Panc1 (cell line): ENCODE data around the gene KDM4B. TPM values are rescaled to one million over a fixed set of nuclear protein-coding genes. Genes with fewer than 3 reads are reported as not detected.

Experiments
- ATAC-seq: fragments of 200-7000 bp; cut with Tn5 transposase; 2 replicates; pipeline ENCODE4 v1.9.1; 2020; ENCODE audit warnings: mild to moderate bottlenecking, moderate library complexity
- BruUV-seq: library from RNA; stranded (reverse); fragments of 400-500 nt; replicated peaks from 2 replicates; lab custom pipeline; 2021; lab: Mats Ljungman, UMichigan
- CTCF ChIA-PET: fragments of 300-600 bp; sonication (Branson Sonifier 250); formaldehyde crosslinking; loops from one replicate; lab custom pipeline; 2022; ENCODE audit warnings: antibody characterized with exemption; lab: Charles Lee
- POLR2A ChIA-PET: fragments of 300-600 bp; sonication (Branson Sonifier 250); formaldehyde crosslinking; loops from one replicate; lab custom pipeline; 2022; ENCODE audit warnings: antibody characterized with exemption; lab: Charles Lee
- DNase-seq: peaks from one replicate; pipeline ENCODE4 v3.0.0-alpha.2; 2010; ENCODE audit warnings: low read depth, low spot score
- H3K27ac ChIP-seq: 2 replicates; pipeline ENCODE4 v1.5.1; 2011; ENCODE audit warnings: mild to moderate bottlenecking, low read length, inconsistent platforms
- H3K27me3 ChIP-seq: fragments of 200-500 bp; sonication (Bioruptor generic); 2 replicates; pipeline ENCODE4 v1.6.0; 2014; ENCODE audit warnings: low read length, inconsistent platforms; ENCODE audit not compliant: control insufficient read depth, insufficient read depth
- H3K36me3 ChIP-seq: fragments of 200-500 bp; sonication (Bioruptor generic); 2 replicates; pipeline ENCODE4 v1.5.1; 2014; ENCODE audit warnings: inconsistent platforms, mild to moderate bottlenecking, low read length, moderate library complexity; ENCODE audit not compliant: control insufficient read depth, insufficient read depth
- H3K4me1 ChIP-seq: 2 replicates; pipeline ENCODE4 v1.5.1; 2011; ENCODE audit warnings: inconsistent platforms, mild to moderate bottlenecking, low read length, moderate library complexity; ENCODE audit not compliant: control insufficient read depth, insufficient read depth
- H3K4me3 ChIP-seq, 2 experiments: 2 replicates each; pipeline ENCODE4 v1.5.1; 2011 to 2012; ENCODE audit warnings: low read depth in 2 of 2, low read length in 2 of 2, mild to moderate bottlenecking in 2 of 2, inconsistent platforms in 1 of 2, moderate library complexity in 1 of 2
- H3K9me3 ChIP-seq: fragments of 200-500 bp; sonication (Bioruptor generic); 2 replicates; pipeline ENCODE4 v1.5.1; 2014; ENCODE audit warnings: low read depth, mild to moderate bottlenecking, inconsistent platforms, low read length, moderate library complexity; ENCODE audit not compliant: control insufficient read depth, insufficient read depth
- CTCF ChIP-seq: fragments of 450-650 bp; IDR thresholded peaks from 2 replicates; pipeline ENCODE4 v1.5.1; 2017; ENCODE audit warnings: mild to moderate bottlenecking
- POLR2AphosphoS5 ChIP-seq: IDR thresholded peaks from 2 replicates; pipeline ENCODE4 v1.6.1; 2012; ENCODE audit warnings: mild to moderate bottlenecking, low read depth, low read length, moderate library complexity
- REST ChIP-seq, 2 experiments: IDR thresholded peaks; 2 replicates each; pipeline ENCODE4 v1.6.1; 2011 to 2012; ENCODE audit warnings: low read depth in 2 of 2, control low read depth in 1 of 2, low read length in 1 of 2, mild to moderate bottlenecking in 1 of 2, moderate library complexity in 1 of 2; ENCODE audit not compliant: insufficient read depth in 1 of 2
- SIN3A ChIP-seq: IDR thresholded peaks from 2 replicates; pipeline ENCODE4 v1.6.1; 2012; ENCODE audit warnings: low read depth, mild to moderate bottlenecking, low read length, moderate library complexity, borderline replicate concordance; ENCODE audit not compliant: insufficient read depth
- TCF7L2 ChIP-seq: IDR thresholded peaks from 2 replicates; pipeline ENCODE4 v1.6.1; 2011; ENCODE audit warnings: mild to moderate bottlenecking, low read depth, low read length, inconsistent platforms
- in situ Hi-C: cut with HindIII; loops from 2 replicates; pipeline ENCODE4 v1.10.0; 2016; ENCODE audit warnings: low sequenced_read_pairs, low pct_unique_long_range_greater_than_20kb
- intact Hi-C: fragments of 100-400 bp; cut with micrococcal nuclease; formaldehyde crosslinking; loops from one replicate; pipeline ENCODE4 v1.10.0; 2022; ENCODE audit not compliant: unreplicated experiment
- total RNA-seq: library from RNA; stranded (reverse); gene quantifications from one replicate; pipeline ENCODE4 v1.2.1, GENCODE V29; 2021; ENCODE audit not compliant: unreplicated experiment

Gene KDM4B
- total RNA-seq, 1 experiment from 2014 or later, result 18.4 TPM

- no peak for TF ChIP-seq SIN3A
- no peak for TF ChIP-seq POLR2AphosphoS5
- no peak for TF ChIP-seq CTCF
- TF ChIP-seq REST (IDR thresholded peaks at IDR 0.05; ENCODE audit: insufficient read depth in 1 of 2, low read depth in 2 of 2, low read length in 1 of 2), result no peak
- no peak for TF ChIP-seq TCF7L2
- intact Hi-C loops (no loop called here), in situ Hi-C loops (no loop called here)
- no peak overlapping the region for H3K27ac ChIP-seq
- no peaks in the 10 kb centered on the region for H3K4me1 ChIP-seq
- ChIA-PET CTCF (interaction anchor here (0.6 kb wide), 1 partner anchor 305 kb away, joined by 6 read pairs; no protein-coding TSS in a partner anchor), POLR2A (no interaction called here)
- H3K4me3 ChIP-seq, result no peak overlapping the region
- ATAC-seq (no peak), DNase-seq (no peak)
- no peaks in the 10 kb centered on the region for H3K36me3 ChIP-seq
- no peaks in the 10 kb centered on the region for H3K9me3 ChIP-seq
- H3K27me3 ChIP-seq, result no peaks in the 10 kb centered on the region
- no TSS peak for BruUV-seq
Measured at GRCh38 chr19:5104871-5105351, 136.0 kb downstream of the KDM4B start.

- Histone ChIP-seq H3K9me3 (no peaks in the 10 kb centered on the region), H3K36me3 (no peaks in the 10 kb centered on the region), H3K27ac (no peak overlapping the region), H3K4me1 (no peaks in the 10 kb centered on the region), H3K4me3 (no peak overlapping the region), H3K27me3 (no peaks in the 10 kb centered on the region)
- no peak for ATAC-seq
- TF ChIP-seq POLR2AphosphoS5 (no peak), CTCF (no peak), TCF7L2 (no peak), REST (IDR thresholded peaks at IDR 0.05; ENCODE audit: insufficient read depth in 1 of 2, low read depth in 2 of 2, low read length in 1 of 2) (no peak), SIN3A (no peak)
- intact Hi-C loops, result no loop called here
- CTCF ChIA-PET, result no interaction called here
- POLR2A ChIA-PET, result no interaction called here
- DNase-seq, result no peak
- no TSS peak for BruUV-seq
- in situ Hi-C loops, result no loop called here
Measured at GRCh38 chr19:5106191-5106726, 137.3 kb downstream of the KDM4B start.
